Tibial nerve (tissue), 4 donors: Measurements from ENCODE around the gene CUEDC1.

ENCODE experiments used
- CTCF ChIP-seq, 5 experiments: fragments of 200-600 bp in 3 of 5; fragments of 450-650 bp in 2 of 5; sonication (generic) in 3 of 5; IDR thresholded peaks; one replicate each; pipeline ENCODE4 v1.5.1; 2016 to 2019; ENCODE audit warnings: antibody characterized with exemption in 5 of 5, mild to moderate bottlenecking in 3 of 5, moderate library complexity in 2 of 5
- EP300 ChIP-seq, 2 donors: sonication (generic); formaldehyde crosslinking; IDR thresholded peaks; one replicate each; pipeline ENCODE4 v1.6.1; 2017; ENCODE audit warnings: antibody characterized with exemption in 2 of 2, mild to moderate bottlenecking in 1 of 2
- POLR2A ChIP-seq, 2 donors: fragments of 450-650 bp; IDR thresholded peaks; one replicate each; pipeline ENCODE4 v1.6.1; 2017; ENCODE audit warnings: antibody characterized with exemption in 2 of 2, mild to moderate bottlenecking in 2 of 2, moderate library complexity in 2 of 2

- no peak for TF ChIP-seq POLR2A (IDR thresholded peaks at IDR 0.05)
- no peak for TF ChIP-seq CTCF (IDR thresholded peaks at IDR 0.05)
- peak in 1 of 2 donors; percentile 31 for TF ChIP-seq EP300 (IDR thresholded peaks at IDR 0.05)
Observed at GRCh38 chr17:57881143-57881542, 74.1 kb downstream of the CUEDC1 start.
